Measurements from ENCODE around the gene FAM89A. TPM values are rescaled to one million over a fixed set of nuclear protein-coding genes. Genes with fewer than 3 reads are reported as not detected.

FAM89A gene
- total and polyA plus RNA-seq, 9 of the 15 experiments (the other 6 are each of a cell fraction or from before 2014, with no cell fraction given): 8.7 to 66.2 (median 43.3) TPM

- POLR2A ChIA-PET: interaction anchor here (1.0 kb wide), 1 partner anchor 10 kb away, joined by 4 read pairs; no protein-coding TSS in a partner anchor
- Histone ChIP-seq H4K20me1 (replicated peaks; ENCODE audit: control insufficient read depth, insufficient read depth, low read length) (peaks cover 14% of the 10 kb centered on the region; the same call in 1 of the 2 replicates), H3K9ac (ENCODE audit: insufficient read depth in 1 of 2, low read depth in 2 of 2, low read length in 2 of 2) (no peak overlapping the region), H3K79me2 (ENCODE audit: control insufficient read depth, insufficient read depth, low read length) (peaks cover 40% of the 10 kb centered on the region), H3K4me2 (ENCODE audit: insufficient read depth, low read length) (no peak overlapping the region), H3K27me3 (ENCODE audit: control insufficient read depth in 2 of 2, insufficient read depth in 2 of 2, low read length in 2 of 2) (no peaks in the 10 kb centered on the region), H3K27ac (ENCODE audit: extremely low read depth, low read depth, low read length) (no peak overlapping the region), H3K4me1 (replicated peaks in 1 of 2; ENCODE audit: control insufficient read depth in 2 of 2, insufficient read depth in 2 of 2, low read length in 2 of 2) (peaks cover 0 to 3% of the 10 kb centered on the region in 2 experiments; a peak in 2 of 5 replicates), H3K9me3 (replicated peaks; ENCODE audit: control insufficient read depth, insufficient read depth, low read depth, low read length) (no peaks in the 10 kb centered on the region), H3K36me3 (ENCODE audit: control insufficient read depth, insufficient read depth, low read length) (peaks cover 30% of the 10 kb centered on the region; the same call in 2 of the 3 replicates), H2AFZ (ENCODE audit: low read depth, low read length) (no peak overlapping the region), H3K9me1 (ENCODE audit: control insufficient read depth, insufficient read depth, low read length) (no peaks in the 10 kb centered on the region), H3K4me3 (no peak overlapping the region)
- intact Hi-C loops (cut with micrococcal nuclease) (no loop called here), in situ Hi-C loops (cut with MboI) (no loop called here)
- 81% methylated on average over 6 of the region's 6 CpGs for WGBS (ENCODE audit: insufficient coverage, low coverage, missing lambda C conversion rate)
- CTCF ChIA-PET (ENCODE audit: low intra/inter-chr PET ratio): no interaction called here
- TF ChIP-seq CREB5 (CRISPR knock-in tag; IDR thresholded peaks at IDR 0.05): no peak
- no peak for TF ChIP-seq SRF (CRISPR knock-in tag; IDR thresholded peaks at IDR 0.05)
- TF ChIP-seq THRA (IDR thresholded peaks at IDR 0.05): no peak
- TF ChIP-seq USF1 (CRISPR knock-in tag; IDR thresholded peaks at IDR 0.05): no peak
- TF ChIP-seq XRCC3 (IDR thresholded peaks at IDR 0.05): no peak
- TF ChIP-seq OTX1 (CRISPR knock-in tag; IDR thresholded peaks at IDR 0.05): no peak
- no peak for TF ChIP-seq ZBTB17 (CRISPR knock-in tag; IDR thresholded peaks at IDR 0.05)
- TF ChIP-seq NFE2 (IDR thresholded peaks at IDR 0.05; ENCODE audit: low read depth): no peak
- no peak for TF ChIP-seq ZNF217 (CRISPR knock-in tag; IDR thresholded peaks at IDR 0.05)
- TF ChIP-seq KLF16 (IDR thresholded peaks at IDR 0.05): no peak
- no peak for TF ChIP-seq MEIS2 (IDR thresholded peaks at IDR 0.05; ENCODE audit: partially characterized antibody)
- TF ChIP-seq ETS2 (tag; IDR thresholded peaks at IDR 0.05; ENCODE audit: borderline replicate concordance, poor library complexity, severe bottlenecking): no peak
- TF ChIP-seq CEBPG (CRISPR knock-in tag; IDR thresholded peaks at IDR 0.05): no peak
- TF ChIP-seq CEBPG (tag; conservative IDR thresholded peaks at IDR 0.05 in 1 of 2, IDR thresholded peaks at IDR 0.05 in 1 of 2): no peak
- TF ChIP-seq KLF13 (tag; IDR thresholded peaks at IDR 0.05; ENCODE audit: borderline replicate concordance, low read depth): no peak
- TF ChIP-seq ZNF766 (CRISPR knock-in tag; conservative IDR thresholded peaks at IDR 0.05): no peak
- TF ChIP-seq ZNF324 (CRISPR knock-in tag; IDR thresholded peaks at IDR 0.05): no peak
- TF ChIP-seq SIX5 (IDR thresholded peaks at IDR 0.05; ENCODE audit: borderline replicate concordance in 1 of 2, insufficient read depth in 1 of 2, low read depth in 1 of 2, low read length in 2 of 2): no peak
- no peak for TF ChIP-seq NR3C1 (CRISPR knock-in tag; IDR thresholded peaks at IDR 0.05)
- ATAC-seq (no peak), DNase-seq (ENCODE audit: extremely low read depth in 1 of 4, low spot score in 3 of 4) (no peak), FAIRE-seq (no peak)
- BruUV-seq (replicated peaks): no TSS peak
Observed at GRCh38 chr1:231026576-231026975, 13.5 kb downstream of the FAM89A start.

Measured in K562 (cell line).